Dendritic cell treated with granulocyte-macrophage colony-stimulating factor and Interleukin-4, amounts not matched to agents 40 ng/mL and 50 ng/mL, for 4 days (primary cell): ENCODE data around the gene MCRIP1.

ENCODE experiments used
- H3K27ac Mint-ChIP-seq: one replicate; pipeline ENCODE4 v1.8.0; 2022; ENCODE audit warnings: mild to moderate bottlenecking, mixed read lengths
- H3K27me3 Mint-ChIP-seq: one replicate; pipeline ENCODE4 v1.8.0; 2022; ENCODE audit warnings: mild to moderate bottlenecking, mixed read lengths
- H3K36me3 Mint-ChIP-seq: one replicate; pipeline ENCODE4 v1.8.0; 2022; ENCODE audit warnings: low read depth, mixed read lengths
- H3K4me1 Mint-ChIP-seq: one replicate; pipeline ENCODE4 v1.8.0; 2022; ENCODE audit warnings: low read depth, mixed read lengths
- H3K4me3 Mint-ChIP-seq: one replicate; pipeline ENCODE4 v1.8.0; 2022; ENCODE audit warnings: mild to moderate bottlenecking, moderate library complexity, mixed read lengths
- H3K9me3 Mint-ChIP-seq: one replicate; pipeline ENCODE4 v1.8.0; 2022; ENCODE audit warnings: mixed read lengths
- intact Hi-C: fragments of 100-400 bp; cut with micrococcal nuclease; formaldehyde crosslinking; loops from one replicate; pipeline ENCODE4 v1.15.0; 2022

The MCRIP1 gene

GRCh38 chr17:81866440-81867169 lies 33.5 kb upstream of the MCRIP1 start:
- H3K27me3 Mint-ChIP-seq = no peaks in the 10 kb centered on the region
- peaks cover 59% of the 10 kb centered on the region for H3K4me1 Mint-ChIP-seq
- intact Hi-C loops = loop anchor here (10.0 kb wide), 1 partner anchor 58 kb away; the partner anchor contains the start of gene MAFG

GRCh38 chr17:81865733-81866439 lies 32.8 kb upstream of the MCRIP1 start:
- peak overlapping the region; percentile 38 for H3K27ac Mint-ChIP-seq

More at GRCh38 chr17:81866440-81867169, 33.5 kb upstream of the MCRIP1 start:
- Mint-ChIP-seq H3K4me3 (no peak overlapping the region), H3K36me3 (peaks cover 88% of the 10 kb centered on the region), H3K27ac (peak overlapping the region; percentile 38), H3K9me3 (no peaks in the 10 kb centered on the region)

GRCh38 chr17:81865358-81865732 lies 32.3 kb upstream of the MCRIP1 start:
- H3K9me3 Mint-ChIP-seq = no peaks in the 10 kb centered on the region
- H3K27ac Mint-ChIP-seq = no peak overlapping the region
- peaks cover 88% of the 10 kb centered on the region for H3K36me3 Mint-ChIP-seq
- peaks cover 59% of the 10 kb centered on the region for H3K4me1 Mint-ChIP-seq
- H3K4me3 Mint-ChIP-seq = no peak overlapping the region
- intact Hi-C loops = loop anchor here (10.0 kb wide), 1 partner anchor 59 kb away; the partner anchor contains the start of gene MAFG
- H3K27me3 Mint-ChIP-seq = no peaks in the 10 kb centered on the region

More at GRCh38 chr17:81865733-81866439, 32.8 kb upstream of the MCRIP1 start:
- peaks cover 59% of the 10 kb centered on the region for H3K4me1 Mint-ChIP-seq
- H3K27me3 Mint-ChIP-seq = no peaks in the 10 kb centered on the region
- H3K36me3 Mint-ChIP-seq = peaks cover 88% of the 10 kb centered on the region
- H3K9me3 Mint-ChIP-seq = no peaks in the 10 kb centered on the region
- intact Hi-C loops = loop anchor here (10.0 kb wide), 1 partner anchor 59 kb away; the partner anchor contains the start of gene MAFG
- H3K4me3 Mint-ChIP-seq = no peak overlapping the region

DNA sequence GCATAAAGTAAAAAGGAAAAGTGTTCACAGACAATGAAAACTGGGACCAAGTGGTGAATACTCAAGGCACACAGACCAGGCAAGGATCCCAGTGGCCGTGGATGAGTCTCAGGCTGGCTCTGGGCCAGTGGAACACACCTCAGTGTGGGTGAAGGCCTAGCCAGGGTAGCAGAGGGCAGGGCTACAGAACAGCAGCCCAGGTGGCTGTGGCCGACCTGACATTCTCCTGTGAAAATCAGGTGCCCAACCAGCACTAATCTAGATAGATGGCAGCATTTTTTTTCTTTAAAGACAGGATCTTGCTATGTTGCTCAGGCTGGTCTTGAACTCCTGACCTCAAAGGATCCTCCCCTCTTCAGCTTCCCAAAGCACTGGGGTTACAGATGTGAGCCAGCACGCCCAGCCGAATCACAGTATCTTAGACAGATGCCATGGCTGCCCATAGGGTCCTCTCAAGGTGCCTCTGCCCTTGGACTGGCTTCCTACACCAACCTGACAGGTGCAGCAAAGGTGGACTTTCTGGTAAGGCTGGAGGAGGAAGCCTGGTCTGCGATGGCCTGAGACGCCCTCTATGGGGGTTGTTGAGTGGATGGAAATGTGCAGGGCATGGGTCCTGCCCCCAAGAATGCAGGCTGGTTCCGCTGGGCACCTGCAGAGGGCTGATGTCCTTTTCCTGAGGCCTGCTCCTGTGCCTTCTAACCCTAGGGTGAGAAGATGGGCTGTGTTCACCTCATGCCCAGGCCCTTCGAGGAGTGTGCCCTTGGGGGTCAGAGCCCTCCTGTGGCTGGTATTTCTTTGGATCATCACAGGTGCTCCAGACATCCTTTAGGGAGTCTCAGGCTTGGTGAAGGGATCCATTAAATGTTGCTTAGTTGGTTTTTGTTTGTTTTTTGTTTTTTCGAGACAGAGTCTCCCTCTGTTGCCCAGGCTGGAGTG lies 31.0 kb upstream of the MCRIP1 start:
- Mint-ChIP-seq H3K27ac (no peak overlapping the region), H3K27me3 (no peaks in the 10 kb centered on the region), H3K4me3 (no peak overlapping the region), H3K9me3 (no peaks in the 10 kb centered on the region), H3K36me3 (peaks cover 87% of the 10 kb centered on the region), H3K4me1 (peaks cover 54% of the 10 kb centered on the region)
- intact Hi-C loops = loop anchor here (5.0 to 10.0 kb wide), 2 partner anchors 42 to 61 kb away; partner anchors contain the start of gene MAFG

DNA sequence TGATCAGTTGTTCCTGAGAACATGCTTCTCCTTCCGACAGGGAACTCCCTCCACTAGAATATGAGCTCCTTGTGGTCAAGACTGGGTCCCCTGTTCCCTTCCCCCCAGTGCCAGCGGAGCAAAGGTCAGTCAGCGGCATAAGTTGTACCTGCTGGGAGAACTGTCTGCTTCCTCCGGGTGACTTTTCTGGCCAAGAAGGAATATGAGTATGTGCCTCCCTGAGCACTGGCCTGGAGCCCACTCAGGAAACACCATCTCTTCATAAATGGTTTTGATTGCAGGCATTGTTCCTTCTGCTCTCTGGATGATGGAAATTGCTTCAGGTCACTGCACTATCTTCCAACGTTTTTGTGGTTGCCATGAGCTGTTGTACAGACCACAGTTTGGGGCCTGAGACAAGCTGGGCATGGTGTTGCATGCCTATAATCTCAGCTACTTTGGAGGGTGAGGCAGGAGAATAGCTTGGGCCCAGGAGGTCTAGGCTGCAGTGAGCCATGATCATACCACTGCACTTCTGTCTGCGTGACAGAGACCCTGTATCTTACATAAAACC lies 30.1 kb upstream of the MCRIP1 start:
- H3K4me3 Mint-ChIP-seq = peak overlapping the region; percentile 42

GRCh38 chr17:81860756-81861568 lies 27.9 kb upstream of the MCRIP1 start:
- intact Hi-C loops = loop anchor here (1.0 to 10.0 kb wide), 4 partner anchors 10 to 64 kb away; partner anchors contain the start of genes ALYREF, ANAPC11, ARHGDIA and MAFG
- peak overlapping the region; percentile 98 for H3K27ac Mint-ChIP-seq
- H3K27me3 Mint-ChIP-seq = no peaks in the 10 kb centered on the region
- peak overlapping the region; percentile 97 for H3K4me3 Mint-ChIP-seq
- peaks cover 48% of the 10 kb centered on the region for H3K4me1 Mint-ChIP-seq
- H3K36me3 Mint-ChIP-seq = peaks cover 87% of the 10 kb centered on the region
- H3K9me3 Mint-ChIP-seq = no peaks in the 10 kb centered on the region

More for the DNA sequence above, 30.1 kb upstream of the MCRIP1 start:
- peaks cover 54% of the 10 kb centered on the region for H3K4me1 Mint-ChIP-seq
- H3K27me3 Mint-ChIP-seq = no peaks in the 10 kb centered on the region
- peak overlapping the region; percentile 64 for H3K27ac Mint-ChIP-seq
- H3K9me3 Mint-ChIP-seq = no peaks in the 10 kb centered on the region
- intact Hi-C loops = loop anchor here (5.0 to 10.0 kb wide), 2 partner anchors 41 to 62 kb away; partner anchors contain the start of gene MAFG
- peaks cover 87% of the 10 kb centered on the region for H3K36me3 Mint-ChIP-seq

DNA sequence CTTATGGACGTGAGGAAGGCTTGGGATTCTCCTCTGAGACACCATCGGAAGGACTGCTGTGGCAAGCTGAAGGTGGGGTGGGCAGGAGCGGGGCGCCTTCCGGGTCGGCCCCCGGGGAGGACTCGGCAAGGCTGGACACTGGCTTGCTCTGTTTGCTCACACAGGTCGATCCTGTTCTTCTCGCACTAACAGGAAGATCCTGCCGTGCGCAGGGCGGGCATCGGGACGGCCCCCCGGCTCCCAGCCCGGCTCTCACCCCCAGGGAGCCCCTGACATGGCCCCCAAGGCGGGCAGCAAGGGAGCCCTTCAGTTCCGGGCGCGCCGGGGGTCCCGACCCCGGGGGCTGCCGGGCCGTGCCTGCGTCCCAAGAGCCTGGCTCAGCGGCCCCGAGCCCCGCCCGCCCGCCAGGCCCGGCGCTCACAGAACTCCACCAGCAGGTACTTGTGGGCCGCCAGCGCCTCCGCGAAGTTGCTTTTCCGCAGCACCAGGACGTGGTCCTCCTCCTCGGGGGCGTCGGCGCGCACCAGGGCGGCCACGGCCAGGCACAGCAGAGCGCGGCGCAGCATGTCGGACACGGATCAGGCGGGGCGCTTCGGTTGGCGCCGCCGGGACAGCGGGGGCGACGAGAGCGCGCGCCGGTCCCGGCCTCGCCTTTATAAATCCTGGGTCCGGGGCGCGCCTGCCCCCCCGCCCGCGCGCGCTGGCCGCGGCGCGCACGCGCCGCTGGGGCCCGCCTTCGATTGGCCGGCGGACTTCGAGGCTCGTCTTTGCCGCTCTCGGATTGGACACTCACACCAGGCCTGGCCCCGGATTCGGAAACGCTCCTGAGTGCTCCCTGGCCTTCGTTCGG lies 27.0 kb upstream of the MCRIP1 start, which contains the start of gene P4HB:
Gene P4HB (minus strand): TSS at position 630 of the 850 bp plus-strand sequence. CDS start 64 bp downstream, at position 566.
- H3K27me3 Mint-ChIP-seq = no peaks in the 10 kb centered on the region
- H3K4me3 Mint-ChIP-seq = peak within 1 kb of the TSS; percentile 97
- no peaks in the 10 kb centered on the region for H3K9me3 Mint-ChIP-seq
- peaks cover 53% of the 10 kb centered on the region for H3K4me1 Mint-ChIP-seq
- H3K27ac Mint-ChIP-seq = peak within 1 kb of the TSS; percentile 98
- intact Hi-C loops = loop anchor here (1.0 to 10.0 kb wide), 3 partner anchors 31 to 65 kb away; partner anchors contain the start of genes ALYREF, ANAPC11 and MAFG
- peaks cover 87% of the 10 kb centered on the region for H3K36me3 Mint-ChIP-seq

DNA sequence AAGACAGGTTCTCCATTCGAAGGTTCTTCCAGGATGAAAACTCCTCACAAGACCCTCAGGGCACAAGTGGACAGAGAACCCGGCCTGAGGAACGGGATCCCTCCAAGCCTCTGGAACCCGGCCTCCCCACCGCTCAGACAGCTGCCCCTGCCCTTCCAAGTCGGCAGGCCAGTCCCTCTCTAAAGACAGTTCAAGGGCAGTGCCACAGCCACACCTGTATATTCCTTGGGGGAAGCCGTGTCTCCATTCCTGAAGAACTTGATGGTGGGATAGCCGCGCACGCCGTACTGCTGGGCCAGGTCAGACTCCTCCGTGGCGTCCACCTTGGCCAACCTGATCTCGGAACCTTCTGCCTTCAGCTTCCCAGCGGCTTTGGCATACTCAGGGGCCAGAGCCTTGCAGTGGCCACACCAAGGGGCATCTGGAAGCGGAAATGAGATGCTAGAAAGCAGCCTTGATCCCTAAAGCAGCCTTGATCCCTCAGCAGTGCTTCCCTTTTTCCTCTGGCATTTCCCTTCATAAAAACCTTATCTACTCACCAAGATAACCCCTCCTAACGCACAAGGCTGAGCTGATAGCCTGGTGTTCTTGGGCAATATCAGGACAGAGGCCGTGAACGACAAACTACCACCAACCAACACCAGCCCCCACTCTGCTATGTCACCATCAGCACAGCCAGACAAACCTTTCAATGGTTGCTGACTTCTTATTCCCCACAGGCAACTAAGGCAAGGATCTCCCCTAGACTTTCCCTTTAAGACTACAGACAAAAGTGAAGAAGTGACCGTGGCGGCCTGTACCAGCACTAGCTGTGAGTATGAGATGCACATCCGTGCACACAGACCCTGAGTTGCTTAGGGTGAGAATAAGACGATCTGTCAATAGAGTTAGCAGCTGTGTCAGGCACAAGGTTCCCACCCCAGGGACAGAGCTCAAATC lies 26.1 kb upstream of the MCRIP1 start:
- peaks cover 49% of the 10 kb centered on the region for H3K4me1 Mint-ChIP-seq
- H3K9me3 Mint-ChIP-seq = no peaks in the 10 kb centered on the region
- H3K27ac Mint-ChIP-seq = peak overlapping the region; percentile 98
- H3K27me3 Mint-ChIP-seq = no peaks in the 10 kb centered on the region
- intact Hi-C loops = no loop called here
- H3K4me3 Mint-ChIP-seq = peak overlapping the region; percentile 82
- peaks cover 87% of the 10 kb centered on the region for H3K36me3 Mint-ChIP-seq

GRCh38 chr17:81858170-81858966 lies 25.3 kb upstream of the MCRIP1 start:
- Mint-ChIP-seq H3K27me3 (no peaks in the 10 kb centered on the region), H3K4me1 (peaks cover 45% of the 10 kb centered on the region), H3K4me3 (peak overlapping the region; percentile 82), H3K9me3 (no peaks in the 10 kb centered on the region), H3K36me3 (peaks cover 87% of the 10 kb centered on the region), H3K27ac (peak overlapping the region; percentile 98)
- intact Hi-C loops = no loop called here

- H3K27me3 Mint-ChIP-seq = no peaks in the 10 kb centered on the region
- no peak overlapping the region for H3K4me3 Mint-ChIP-seq
- H3K4me1 Mint-ChIP-seq = peaks cover 36% of the 10 kb centered on the region
- peaks cover 99% of the 10 kb centered on the region for H3K36me3 Mint-ChIP-seq
- H3K9me3 Mint-ChIP-seq = no peaks in the 10 kb centered on the region
- H3K27ac Mint-ChIP-seq = no peak overlapping the region
- intact Hi-C loops = no loop called here
Measured at GRCh38 chr17:81854974-81855774, 22.1 kb upstream of the MCRIP1 start.
